K562 (cell line): ENCODE data around the gene TBX10. TPM values are rescaled to one million over a fixed set of nuclear protein-coding genes. Genes with fewer than 3 reads are reported as not detected.

Experiments
- CEBPG ChIP-seq, 3 experiments: fragments of 200-800 bp in 1 of 3; sonication (Bioruptor generic) in 1 of 3; sonication (generic) in 1 of 3; formaldehyde crosslinking in 1 of 3; IDR thresholded peaks in 2 of 3; conservative IDR thresholded peaks in 1 of 3; 2 replicates each; pipeline versions ENCODE4 v1.6.1 to v1.8.0; 2016 to 2022; ENCODE audit warnings: missing compliant biosample characterization in 2 of 3, missing genetic modification characterization in 2 of 3, mild to moderate bottlenecking in 1 of 3, missing genetic modification reagents in 1 of 3
- NBN ChIP-seq: fragments of 450-650 bp; IDR thresholded peaks from 2 replicates; pipeline ENCODE4 v1.6.1; 2016; ENCODE audit warnings: low read depth, mild to moderate bottlenecking
- ZBTB17 ChIP-seq: fragments of 450-650 bp; formaldehyde crosslinking; IDR thresholded peaks from 2 replicates; pipeline ENCODE4 v1.4.0; 2020; ENCODE audit warnings: mild to moderate bottlenecking
- polyA plus RNA-seq, 8 experiments: library from polyadenylated mRNA; depleted of rRNA in 4 of 8; stranded (reverse) in 5 of 8; unstranded in 3 of 8; fragments of >200 nt; fragmentation: Nextera tagmentation in 2 of 8; fragmentation: Illumina TruSeq in 1 of 8; extraction: Ambion mirVana in 2 of 8; extraction: Trizol in 1 of 8; gene quantifications; 2 replicates each; pipeline versions ENCODE4 v1.2.1 to v1.2.3, GENCODE V29; 2011 to 2014; ENCODE audit warnings: inconsistent platforms in 1 of 8, missing spikeins in 1 of 8
- total RNA-seq, 7 experiments: library from RNA; depleted of rRNA in 6 of 7; stranded (reverse); fragments of >200 nt in 6 of 7; fragmentation: Illumina TruSeq in 2 of 7; extraction: Trizol in 2 of 7; gene quantifications; 2 replicates each; pipeline versions ENCODE4 v1.2.1 to v1.2.3, GENCODE V29; 2011 to 2021; ENCODE audit warnings: low replicate concordance in 1 of 7
- TF ChIP-seq, protein P1 (sequence below): IDR thresholded peaks from 2 replicates; pipeline ENCODE4 v1.6.1; 2016; ENCODE audit warnings: missing genetic modification characterization, missing compliant biosample characterization
- TF ChIP-seq, protein P2 (sequence below): fragments of 450-650 bp; formaldehyde crosslinking; IDR thresholded peaks from 2 replicates; pipeline ENCODE4 v1.4.0; 2020; ENCODE audit warnings: mild to moderate bottlenecking, moderate library complexity

Gene TBX10
- total and polyA plus RNA-seq, 9 of the 15 experiments (the other 6 are each of a cell fraction or from before 2014, with no cell fraction given), result not detected

DNA sequence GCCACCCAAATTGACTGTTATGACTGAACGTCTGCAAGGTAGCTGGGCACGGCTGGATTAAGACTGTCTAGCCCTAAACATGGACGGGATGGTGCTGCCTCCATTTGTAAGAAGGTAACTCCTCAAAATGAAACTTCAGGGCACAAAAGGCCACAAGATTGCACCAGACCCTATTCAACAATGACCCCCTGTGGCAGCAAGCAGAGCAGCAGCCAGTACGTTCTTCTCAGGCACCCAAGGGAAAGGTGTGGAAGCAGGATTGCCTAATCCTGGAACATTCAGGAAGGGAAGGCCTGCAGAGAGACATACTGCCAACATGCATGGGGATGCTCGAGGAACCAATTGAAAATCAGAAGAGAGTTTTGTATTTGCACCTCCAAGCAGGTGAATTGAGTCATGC, 4.5 kb upstream of the TBX10 start (continued):
- TF ChIP-seq CEBPG (CRISPR knock-in tag; IDR thresholded peaks at IDR 0.05) (peak; percentile 62), CEBPG (tag; conservative IDR thresholded peaks at IDR 0.05 in 1 of 2, IDR thresholded peaks at IDR 0.05 in 1 of 2) (peak in 1 of 2 experiments; percentile 72; a peak in 2 of 4 replicates), NBN (no peak), ZBTB17 (no peak)
- TF ChIP-seq, protein P1, sequence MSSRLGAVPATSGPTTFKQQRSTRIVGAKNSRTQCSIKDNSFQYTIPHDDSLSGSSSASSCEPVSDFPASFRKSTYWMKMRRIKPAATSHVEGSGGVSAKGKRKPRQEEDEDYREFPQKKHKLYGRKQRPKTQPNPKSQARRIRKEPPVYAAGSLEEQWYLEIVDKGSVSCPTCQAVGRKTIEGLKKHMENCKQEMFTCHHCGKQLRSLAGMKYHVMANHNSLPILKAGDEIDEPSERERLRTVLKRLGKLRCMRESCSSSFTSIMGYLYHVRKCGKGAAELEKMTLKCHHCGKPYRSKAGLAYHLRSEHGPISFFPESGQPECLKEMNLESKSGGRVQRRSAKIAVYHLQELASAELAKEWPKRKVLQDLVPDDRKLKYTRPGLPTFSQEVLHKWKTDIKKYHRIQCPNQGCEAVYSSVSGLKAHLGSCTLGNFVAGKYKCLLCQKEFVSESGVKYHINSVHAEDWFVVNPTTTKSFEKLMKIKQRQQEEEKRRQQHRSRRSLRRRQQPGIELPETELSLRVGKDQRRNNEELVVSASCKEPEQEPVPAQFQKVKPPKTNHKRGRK (tag), result no peak
- TF ChIP-seq, protein P2, sequence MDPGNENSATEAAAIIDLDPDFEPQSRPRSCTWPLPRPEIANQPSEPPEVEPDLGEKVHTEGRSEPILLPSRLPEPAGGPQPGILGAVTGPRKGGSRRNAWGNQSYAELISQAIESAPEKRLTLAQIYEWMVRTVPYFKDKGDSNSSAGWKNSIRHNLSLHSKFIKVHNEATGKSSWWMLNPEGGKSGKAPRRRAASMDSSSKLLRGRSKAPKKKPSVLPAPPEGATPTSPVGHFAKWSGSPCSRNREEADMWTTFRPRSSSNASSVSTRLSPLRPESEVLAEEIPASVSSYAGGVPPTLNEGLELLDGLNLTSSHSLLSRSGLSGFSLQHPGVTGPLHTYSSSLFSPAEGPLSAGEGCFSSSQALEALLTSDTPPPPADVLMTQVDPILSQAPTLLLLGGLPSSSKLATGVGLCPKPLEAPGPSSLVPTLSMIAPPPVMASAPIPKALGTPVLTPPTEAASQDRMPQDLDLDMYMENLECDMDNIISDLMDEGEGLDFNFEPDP, result no peak
